H9 (cell line): Measurements from ENCODE around the gene PVALB. TPM values are rescaled to one million over a fixed set of nuclear protein-coding genes. Genes with fewer than 3 reads are reported as not detected.

Experiments
- DNase-seq: peaks from one replicate; pipeline ENCODE4 v3.0.0-alpha.2; 2017
- H2AFZ ChIP-seq: one replicate; pipeline ENCODE4 v1.6.1; 2013; ENCODE audit warnings: mild to moderate bottlenecking, low read length, control low read depth, moderate library complexity
- H2AK5ac ChIP-seq: 2 replicates; pipeline ENCODE4 v1.6.1; 2013; ENCODE audit warnings: low read length, control low read depth, mixed read lengths; ENCODE audit not compliant: insufficient read length
- H2BK120ac ChIP-seq: one replicate; pipeline ENCODE4 v1.6.1; 2013; ENCODE audit warnings: low read depth, mild to moderate bottlenecking, low read length, control low read depth, inconsistent platforms; ENCODE audit not compliant: poor library complexity, severe bottlenecking
- H2BK12ac ChIP-seq: 2 replicates; pipeline ENCODE4 v1.6.1; 2013; ENCODE audit warnings: low read length, control low read depth, mixed read lengths, low read depth; ENCODE audit not compliant: insufficient read length
- H2BK15ac ChIP-seq: 2 replicates; pipeline ENCODE4 v1.6.1; 2013; ENCODE audit warnings: low read depth, low read length, control low read depth
- H2BK20ac ChIP-seq: one replicate; pipeline ENCODE4 v1.6.1; 2013; ENCODE audit warnings: low read depth, mild to moderate bottlenecking, low read length, control low read depth, inconsistent platforms; ENCODE audit not compliant: poor library complexity, severe bottlenecking
- H2BK5ac ChIP-seq: 2 replicates; pipeline ENCODE4 v1.6.1; 2013; ENCODE audit warnings: low read length, control low read depth, mixed read lengths; ENCODE audit not compliant: insufficient read length
- H3K14ac ChIP-seq: 2 replicates; pipeline ENCODE4 v1.6.1; 2013; ENCODE audit warnings: low read length, control low read depth; ENCODE audit not compliant: insufficient read depth
- H3K18ac ChIP-seq: 2 replicates; pipeline ENCODE4 v1.6.1; 2013; ENCODE audit warnings: low read depth, mild to moderate bottlenecking, mixed read lengths, low read length, control low read depth; ENCODE audit not compliant: insufficient read length
- H3K23ac ChIP-seq: 2 replicates; pipeline ENCODE4 v1.6.1; 2013; ENCODE audit warnings: low read length, control low read depth, mixed read lengths, low read depth; ENCODE audit not compliant: insufficient read length
- H3K23me2 ChIP-seq: 2 replicates; pipeline ENCODE4 v1.6.1; 2013; ENCODE audit warnings: low read depth, mild to moderate bottlenecking, mixed read lengths, low read length, control low read depth; ENCODE audit not compliant: insufficient read length, poor library complexity, severe bottlenecking
- H3K27ac ChIP-seq: 2 replicates; pipeline ENCODE4 v1.5.1; 2013; ENCODE audit warnings: low read length, control low read depth, mixed read lengths, low read depth; ENCODE audit not compliant: insufficient read length
- H3K27me3 ChIP-seq: 2 replicates; pipeline ENCODE4 v1.6.1; 2013; ENCODE audit warnings: low read length, control low read depth, inconsistent platforms; ENCODE audit not compliant: insufficient read depth
- H3K4ac ChIP-seq: 2 replicates; pipeline ENCODE4 v1.6.1; 2013; ENCODE audit warnings: low read depth, mild to moderate bottlenecking, control low read depth, inconsistent platforms, low read length, moderate library complexity
- H3K4me1 ChIP-seq: 2 replicates; pipeline ENCODE4 v1.6.1; 2013; ENCODE audit warnings: low read length, control low read depth, inconsistent platforms; ENCODE audit not compliant: insufficient read depth
- H3K4me2 ChIP-seq: 2 replicates; pipeline ENCODE4 v1.6.1; 2013; ENCODE audit warnings: low read length, control low read depth, mixed read lengths; ENCODE audit not compliant: insufficient read length, insufficient read depth
- H3K56ac ChIP-seq: 2 replicates; pipeline ENCODE4 v1.6.1; 2013; ENCODE audit warnings: low read depth, mild to moderate bottlenecking, mixed read lengths, low read length, control low read depth; ENCODE audit not compliant: insufficient read length
- H3K79me1 ChIP-seq: 2 replicates; pipeline ENCODE4 v1.6.1; 2013; ENCODE audit warnings: low read depth, mild to moderate bottlenecking, moderate library complexity, low read length, control low read depth, inconsistent platforms; ENCODE audit not compliant: insufficient read depth, poor library complexity, severe bottlenecking
- H3K79me2 ChIP-seq: 2 replicates; pipeline ENCODE4 v1.6.1; 2013; ENCODE audit warnings: low read length, control low read depth, inconsistent platforms; ENCODE audit not compliant: insufficient read depth
- H3K9ac ChIP-seq: 2 replicates; pipeline ENCODE4 v1.6.1; 2013; ENCODE audit warnings: low read length, control low read depth, mixed read lengths; ENCODE audit not compliant: insufficient read length; ENCODE audit errors: extremely low read depth
- H3K9me3 ChIP-seq: one replicate; pipeline ENCODE4 v1.6.1; 2013; ENCODE audit warnings: low read depth, low read length, inconsistent platforms; ENCODE audit not compliant: control insufficient read depth
- H3T11ph ChIP-seq: one replicate; pipeline ENCODE4 v1.6.1; 2013; ENCODE audit warnings: mild to moderate bottlenecking, low read length, control low read depth, inconsistent platforms
- H4K20me1 ChIP-seq: one replicate; pipeline ENCODE4 v1.6.1; 2013; ENCODE audit not compliant: control insufficient read depth, insufficient read length, insufficient read depth
- H4K5ac ChIP-seq: 2 replicates; pipeline ENCODE4 v1.6.1; 2013; ENCODE audit warnings: low read depth, mild to moderate bottlenecking, mixed read lengths, low read length, control low read depth; ENCODE audit not compliant: insufficient read length
- H4K8ac ChIP-seq: replicated peaks from 2 replicates; pipeline ENCODE4 v1.6.1; 2013; ENCODE audit warnings: low read length, control low read depth, mixed read lengths, low read depth; ENCODE audit not compliant: insufficient read length
- H4K91ac ChIP-seq: 2 replicates; pipeline ENCODE4 v1.6.1; 2013; ENCODE audit warnings: low read depth, mild to moderate bottlenecking, moderate library complexity, mixed read lengths, low read length, control low read depth; ENCODE audit not compliant: insufficient read length
- H3K27ac Mint-ChIP-seq, 3 experiments: 2 replicates in 2 of 3; 3 replicates in 1 of 3; pipeline ENCODE4 v1.8.0; 2020 to 2021; ENCODE audit warnings: mixed read lengths in 3 of 3, mild to moderate bottlenecking in 1 of 3, moderate library complexity in 1 of 3
- H3K27me3 Mint-ChIP-seq: 2 replicates; pipeline ENCODE4 v1.8.0; 2021; ENCODE audit warnings: low read depth, mild to moderate bottlenecking, moderate library complexity, mixed read lengths
- H3K36me3 Mint-ChIP-seq, 3 experiments: 2 replicates in 2 of 3; 3 replicates in 1 of 3; pipeline ENCODE4 v1.8.0; 2020 to 2021; ENCODE audit warnings: low read depth in 3 of 3, mixed read lengths in 3 of 3; ENCODE audit not compliant: insufficient read depth in 1 of 3
- H3K4me1 Mint-ChIP-seq, 2 experiments: 2 replicates each; pipeline ENCODE4 v1.8.0; 2020; ENCODE audit warnings: mixed read lengths in 2 of 2
- H3K4me3 Mint-ChIP-seq, 2 experiments: 2 replicates in 1 of 2; 3 replicates in 1 of 2; pipeline ENCODE4 v1.8.0; 2020 to 2021; ENCODE audit warnings: mild to moderate bottlenecking in 2 of 2, mixed read lengths in 2 of 2, moderate library complexity in 1 of 2
- H3K9me3 Mint-ChIP-seq, 2 experiments: 2 replicates in 1 of 2; 3 replicates in 1 of 2; pipeline ENCODE4 v1.8.0; 2020; ENCODE audit warnings: mild to moderate bottlenecking in 2 of 2, mixed read lengths in 2 of 2, moderate library complexity in 1 of 2
- CTCF ChIP-seq: fragments of 200-600 bp; sonication (generic); conservative IDR thresholded peaks from 3 replicates; pipeline ENCODE4 v1.8.0; 2021; ENCODE audit warnings: antibody characterized with exemption, mild to moderate bottlenecking
- WGBS: extraction: QIAGEN DNeasy Blood & Tissue Kit; methylation state at CpG from one replicate; pipeline ENCODE4 v1.1.7; 2013; ENCODE audit warnings: missing lambda C conversion rate, low lambda C conversion rate, mixed read lengths; ENCODE audit not compliant: insufficient read length; ENCODE audit errors: extremely low coverage; 5-methylcytosine and 5-hydroxymethylcytosine counted together
- total RNA-seq: library from RNA; stranded (reverse); gene quantifications from 2 replicates; pipeline ENCODE4 v1.2.1, GENCODE V29; 2021

Gene PVALB
- total RNA-seq, 1 experiment from 2014 or later = 2.7 TPM

GRCh38 chr22:36858966-36859365 lies 42.1 kb upstream of the PVALB start:
- DNase-seq = no peak
- no peak overlapping the region for H2BK5ac ChIP-seq
- H4K8ac ChIP-seq = no peak overlapping the region
- H3K27ac Mint-ChIP-seq = no peak overlapping the region
- no peak overlapping the region for H3K27ac ChIP-seq
- no peaks in the 10 kb centered on the region for H4K20me1 ChIP-seq
- no CpG with 5 or more reads among the region's 2 CpGs for WGBS
- H2BK12ac ChIP-seq = no peak overlapping the region
- no peak for TF ChIP-seq CTCF
- H3K4me3 Mint-ChIP-seq = no peak overlapping the region
- H3K23ac ChIP-seq = no peak overlapping the region
- H3K56ac ChIP-seq = no peak overlapping the region
- no peak overlapping the region for H4K91ac ChIP-seq
- peaks cover 37% of the 10 kb centered on the region for H3K27me3 Mint-ChIP-seq
- no peaks in the 10 kb centered on the region; the same call in 1 of the 2 replicates for H3K27me3 ChIP-seq
- no peak overlapping the region for H4K5ac ChIP-seq
- peaks cover 0 to 2% of the 10 kb centered on the region in 2 experiments; a peak in 1 of 5 replicates for H3K9me3 Mint-ChIP-seq
- no peak overlapping the region for H3T11ph ChIP-seq
- H2BK120ac ChIP-seq = no peak overlapping the region
- no peak overlapping the region for H3K18ac ChIP-seq
- no peaks in the 10 kb centered on the region for H3K36me3 Mint-ChIP-seq
- H2AFZ ChIP-seq = no peak overlapping the region
- H2BK15ac ChIP-seq = no peak overlapping the region
- H3K4me1 ChIP-seq = no peaks in the 10 kb centered on the region
- no peaks in the 10 kb centered on the region for H3K23me2 ChIP-seq
- H3K4me1 Mint-ChIP-seq = peaks cover 4 to 5% of the 10 kb centered on the region in 2 experiments; a peak in 3 of 4 replicates
- H3K79me2 ChIP-seq = no peaks in the 10 kb centered on the region
- H2AK5ac ChIP-seq = no peak overlapping the region
- no peak overlapping the region for H3K4ac ChIP-seq
- H2BK20ac ChIP-seq = no peak overlapping the region
- no peak overlapping the region for H3K9ac ChIP-seq
- H3K9me3 ChIP-seq = no peaks in the 10 kb centered on the region
- H3K79me1 ChIP-seq = no peaks in the 10 kb centered on the region
- no peak overlapping the region for H3K14ac ChIP-seq
- H3K4me2 ChIP-seq = no peak overlapping the region
